ENCODE measurements around the gene PRPF19. TPM values are rescaled to one million over a fixed set of nuclear protein-coding genes. Genes with fewer than 3 reads are reported as not detected.
A peak's percentile ranks its signal among the peaks of the same experiment; 100 is the strongest.

Gene PRPF19
- total and polyA plus RNA-seq, 9 of the 15 experiments (the other 6 are each of a cell fraction or from before 2014, with no cell fraction given): 9.4 to 212 (median 73.2) TPM

DNA sequence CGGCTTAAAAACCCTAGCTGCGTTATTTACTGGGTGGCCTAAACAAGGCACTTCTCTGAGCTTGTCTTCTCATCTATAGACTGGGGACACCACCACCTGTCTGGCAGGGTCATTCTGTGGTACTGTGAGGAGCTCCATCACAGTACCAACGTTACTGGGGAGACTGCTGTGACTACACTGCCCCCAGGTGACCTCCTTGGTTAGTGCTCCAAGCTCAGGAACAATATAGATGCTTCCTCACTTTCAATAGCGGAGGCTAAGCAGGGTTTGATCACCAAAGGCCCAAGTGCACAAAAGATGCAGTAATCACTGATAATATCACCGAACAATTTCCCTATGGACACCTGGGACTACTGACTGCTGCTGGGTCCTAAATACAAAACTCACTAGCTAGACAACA lies 18.8 kb downstream of the PRPF19 start (continued):
- TF ChIP-seq TAF9B (IDR thresholded peaks at IDR 0.05; ENCODE audit: partially characterized antibody): no peak
- no peak for TF ChIP-seq U2AF2 (optimal IDR thresholded peaks at IDR 0.05; ENCODE audit: low read depth, low read length)
- TF ChIP-seq CC2D1A (IDR thresholded peaks at IDR 0.05): peak; percentile 77
- TF ChIP-seq, protein P1, sequence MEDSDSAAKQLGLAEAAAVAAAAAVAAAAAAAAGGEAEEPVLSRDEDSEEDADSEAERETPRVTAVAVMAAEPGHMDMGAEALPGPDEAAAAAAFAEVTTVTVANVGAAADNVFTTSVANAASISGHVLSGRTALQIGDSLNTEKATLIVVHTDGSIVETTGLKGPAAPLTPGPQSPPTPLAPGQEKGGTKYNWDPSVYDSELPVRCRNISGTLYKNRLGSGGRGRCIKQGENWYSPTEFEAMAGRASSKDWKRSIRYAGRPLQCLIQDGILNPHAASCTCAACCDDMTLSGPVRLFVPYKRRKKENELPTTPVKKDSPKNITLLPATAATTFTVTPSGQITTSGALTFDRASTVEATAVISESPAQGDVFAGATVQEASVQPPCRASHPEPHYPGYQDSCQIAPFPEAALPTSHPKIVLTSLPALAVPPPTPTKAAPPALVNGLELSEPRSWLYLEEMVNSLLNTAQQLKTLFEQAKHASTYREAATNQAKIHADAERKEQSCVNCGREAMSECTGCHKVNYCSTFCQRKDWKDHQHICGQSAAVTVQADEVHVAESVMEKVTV (CRISPR knock-in tag; IDR thresholded peaks at IDR 0.05): peak; percentile 88
- TF ChIP-seq, protein P2, sequence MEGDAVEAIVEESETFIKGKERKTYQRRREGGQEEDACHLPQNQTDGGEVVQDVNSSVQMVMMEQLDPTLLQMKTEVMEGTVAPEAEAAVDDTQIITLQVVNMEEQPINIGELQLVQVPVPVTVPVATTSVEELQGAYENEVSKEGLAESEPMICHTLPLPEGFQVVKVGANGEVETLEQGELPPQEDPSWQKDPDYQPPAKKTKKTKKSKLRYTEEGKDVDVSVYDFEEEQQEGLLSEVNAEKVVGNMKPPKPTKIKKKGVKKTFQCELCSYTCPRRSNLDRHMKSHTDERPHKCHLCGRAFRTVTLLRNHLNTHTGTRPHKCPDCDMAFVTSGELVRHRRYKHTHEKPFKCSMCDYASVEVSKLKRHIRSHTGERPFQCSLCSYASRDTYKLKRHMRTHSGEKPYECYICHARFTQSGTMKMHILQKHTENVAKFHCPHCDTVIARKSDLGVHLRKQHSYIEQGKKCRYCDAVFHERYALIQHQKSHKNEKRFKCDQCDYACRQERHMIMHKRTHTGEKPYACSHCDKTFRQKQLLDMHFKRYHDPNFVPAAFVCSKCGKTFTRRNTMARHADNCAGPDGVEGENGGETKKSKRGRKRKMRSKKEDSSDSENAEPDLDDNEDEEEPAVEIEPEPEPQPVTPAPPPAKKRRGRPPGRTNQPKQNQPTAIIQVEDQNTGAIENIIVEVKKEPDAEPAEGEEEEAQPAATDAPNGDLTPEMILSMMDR (IDR thresholded peaks at IDR 0.05 in 2 of 3, conservative IDR thresholded peaks at IDR 0.05 in 1 of 3; ENCODE audit: insufficient read depth in 2 of 3, low read depth in 1 of 3, low read length in 3 of 3): peak; percentile 85 to 96 (median 91)
- TF ChIP-seq NFIC (IDR thresholded peaks at IDR 0.05): 0 out of 2 replicates have a peak, but pooled peaks have one; percentile 4
- TF ChIP-seq ZFP36 (IDR thresholded peaks at IDR 0.05; ENCODE audit: low read depth, low read length, partially characterized antibody): peak; percentile 47
- TF ChIP-seq RNF2 (IDR thresholded peaks at IDR 0.05): no peak
- peak; percentile 47; the same call in 1 of the 2 replicates for TF ChIP-seq MYNN (IDR thresholded peaks at IDR 0.05)
- TF ChIP-seq MYNN (CRISPR knock-in tag; IDR thresholded peaks at IDR 0.05): no peak
- peak; percentile 90 for TF ChIP-seq ARID2 (IDR thresholded peaks at IDR 0.05)
- TF ChIP-seq SIN3A (IDR thresholded peaks at IDR 0.05; ENCODE audit: borderline replicate concordance in 2 of 2, control insufficient read depth in 1 of 2, low read depth in 2 of 2, low read length in 2 of 2): no peak
- no peak for TF ChIP-seq HDAC8 (tag; IDR thresholded peaks at IDR 0.05)
- TF ChIP-seq, protein P3, sequence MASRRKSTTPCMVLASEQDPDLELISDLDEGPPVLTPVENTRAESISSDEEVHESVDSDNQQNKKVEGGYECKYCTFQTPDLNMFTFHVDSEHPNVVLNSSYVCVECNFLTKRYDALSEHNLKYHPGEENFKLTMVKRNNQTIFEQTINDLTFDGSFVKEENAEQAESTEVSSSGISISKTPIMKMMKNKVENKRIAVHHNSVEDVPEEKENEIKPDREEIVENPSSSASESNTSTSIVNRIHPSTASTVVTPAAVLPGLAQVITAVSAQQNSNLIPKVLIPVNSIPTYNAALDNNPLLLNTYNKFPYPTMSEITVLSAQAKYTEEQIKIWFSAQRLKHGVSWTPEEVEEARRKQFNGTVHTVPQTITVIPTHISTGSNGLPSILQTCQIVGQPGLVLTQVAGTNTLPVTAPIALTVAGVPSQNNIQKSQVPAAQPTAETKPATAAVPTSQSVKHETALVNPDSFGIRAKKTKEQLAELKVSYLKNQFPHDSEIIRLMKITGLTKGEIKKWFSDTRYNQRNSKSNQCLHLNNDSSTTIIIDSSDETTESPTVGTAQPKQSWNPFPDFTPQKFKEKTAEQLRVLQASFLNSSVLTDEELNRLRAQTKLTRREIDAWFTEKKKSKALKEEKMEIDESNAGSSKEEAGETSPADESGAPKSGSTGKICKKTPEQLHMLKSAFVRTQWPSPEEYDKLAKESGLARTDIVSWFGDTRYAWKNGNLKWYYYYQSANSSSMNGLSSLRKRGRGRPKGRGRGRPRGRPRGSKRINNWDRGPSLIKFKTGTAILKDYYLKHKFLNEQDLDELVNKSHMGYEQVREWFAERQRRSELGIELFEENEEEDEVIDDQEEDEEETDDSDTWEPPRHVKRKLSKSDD (conservative IDR thresholded peaks at IDR 0.05; ENCODE audit: low read length): no peak
- TF ChIP-seq RB1 (IDR thresholded peaks at IDR 0.05; ENCODE audit: low read depth): peak; percentile 64; the same call in 1 of the 2 replicates
